Neural cell (in vitro differentiated cells): ENCODE data around the gene TEX2.

ENCODE experiments used
- CTCF ChIP-seq: fragments of 450-650 bp; IDR thresholded peaks from 2 replicates; pipeline ENCODE4 v1.5.1; 2014; ENCODE audit warnings: antibody characterized with exemption, mild to moderate bottlenecking, moderate library complexity; ENCODE audit not compliant: poor library complexity, severe bottlenecking
- EP300 ChIP-seq: fragments of 450-650 bp; conservative IDR thresholded peaks from 2 replicates; pipeline ENCODE4 v1.6.1; 2014; ENCODE audit warnings: antibody characterized with exemption, mild to moderate bottlenecking, moderate library complexity; ENCODE audit not compliant: poor library complexity, severe bottlenecking
- POLR2AphosphoS5 ChIP-seq: IDR thresholded peaks from 2 replicates; pipeline ENCODE4 v1.6.1; 2012
- SMC3 ChIP-seq: fragments of 450-650 bp; conservative IDR thresholded peaks from 2 replicates; pipeline ENCODE4 v1.6.1; 2014; ENCODE audit warnings: antibody characterized with exemption, mild to moderate bottlenecking, moderate library complexity; ENCODE audit not compliant: poor library complexity

- TF ChIP-seq POLR2AphosphoS5 (no peak), CTCF (no peak), SMC3 (no peak), EP300 (no peak)
Measured at GRCh38 chr17:64166876-64167275, 96.2 kb downstream of the TEX2 start.
